HG02678 (cell line): ENCODE results near the gene NPLOC4.
"Not testable (repeated sequence)": the region's sequence is repeated elsewhere in the genome, so short reads cannot be mapped to it uniquely, and the experiment has no call there.

Experiments used
- ATAC-seq: cut with Tn5 transposase; IDR thresholded peaks from one replicate; pipeline ENCODE4 v1.9.1; 2021; ENCODE audit warnings: mild to moderate bottlenecking, moderate library complexity; ENCODE audit not compliant: unreplicated experiment

The NPLOC4 gene

GRCh38 chr17:81636505-81637288 is at the start of gene NPLOC4, which contains the start of gene TSPAN10:
Gene NPLOC4 (minus strand): TSS chr17:81637112. CDS start chr17:81636930, 182 bp downstream.
Gene TSPAN10 (plus strand): TSS chr17:81637196. CDS start chr17:81642413, 5,217 bp downstream.
- ATAC-seq: peak; percentile 86

GRCh38 chr17:81686614-81687013 is 49.7 kb upstream of the NPLOC4 start:
- no peak for ATAC-seq

GRCh38 chr17:81685108-81685507 is 48.2 kb upstream of the NPLOC4 start:
- no peak for ATAC-seq

GRCh38 chr17:81684442-81684911 is 47.6 kb upstream of the NPLOC4 start:
- no peak for ATAC-seq

DNA sequence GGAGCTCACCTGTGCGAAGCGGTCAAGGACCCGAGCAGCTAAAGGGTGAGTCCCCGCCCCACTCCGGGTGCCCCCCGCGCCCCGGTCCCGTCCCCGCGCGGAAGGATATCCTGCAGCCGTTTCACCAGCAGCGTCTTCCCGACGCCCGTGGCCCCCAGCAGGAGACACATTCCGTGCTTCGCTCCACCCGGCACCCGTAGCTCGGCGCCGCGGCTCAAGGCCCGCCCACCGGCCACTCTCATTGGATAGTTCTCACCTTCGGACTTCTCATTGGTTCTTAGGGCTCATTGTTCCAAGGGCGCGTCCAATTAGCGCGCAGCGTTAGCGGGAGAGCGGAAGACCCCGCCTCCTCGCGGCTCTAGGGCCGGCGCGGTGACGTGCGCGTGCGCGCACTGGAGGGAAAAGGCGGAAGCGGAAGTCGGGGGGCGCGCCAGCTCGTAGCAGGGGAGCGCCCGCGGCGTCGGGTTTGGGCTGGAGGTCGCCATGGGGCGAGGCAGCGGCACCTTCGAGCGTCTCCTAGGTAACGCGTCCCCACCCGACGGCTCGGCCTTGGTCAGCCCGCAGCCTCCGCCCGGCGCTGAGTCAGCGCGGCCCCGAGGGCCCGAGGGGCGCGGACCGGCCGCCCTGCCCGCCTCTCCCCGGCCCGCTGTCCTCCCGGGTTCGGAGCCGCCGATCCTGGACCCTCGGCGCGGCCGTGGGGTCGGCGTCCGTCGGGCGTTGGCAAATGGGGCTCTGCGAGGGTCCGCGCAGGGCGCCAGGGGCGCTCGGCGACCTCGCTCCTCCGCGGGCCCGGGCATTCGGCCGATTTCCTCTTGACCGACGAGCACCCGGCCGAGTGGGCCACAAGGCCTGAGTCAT is 46.9 kb upstream of the NPLOC4 start, which contains the start of the genes ARL16 and HGS:
Gene ARL16, minus strand, starts transcription at position 214 of the 858 bp plus-strand sequence. Its CDS starts 44 bp downstream, at position 170.
Gene HGS, plus strand, starts transcription at position 428 of the 858 bp plus-strand sequence. Its CDS starts 56 bp downstream, at position 484.
- peak; percentile 93 for ATAC-seq

DNA sequence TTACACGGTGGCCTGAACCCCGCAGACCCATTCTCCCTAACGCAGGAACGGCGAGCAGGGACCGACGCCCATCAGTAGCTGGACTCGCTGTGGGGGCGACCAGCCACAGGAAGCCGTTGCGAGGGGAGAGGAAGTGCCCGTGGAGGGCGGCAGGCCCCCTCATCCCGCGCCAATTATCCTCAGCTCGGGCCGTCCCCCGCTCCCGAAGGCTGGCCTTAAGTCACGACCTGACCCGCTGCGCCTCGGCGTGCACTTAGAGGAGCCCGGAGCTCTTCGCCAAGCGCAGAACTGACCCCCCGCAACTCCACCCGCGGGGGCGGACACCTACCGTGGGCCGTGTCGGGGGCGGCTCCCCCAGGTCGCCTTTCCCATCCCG is 46.3 kb upstream of the NPLOC4 start:
- no peak for ATAC-seq

DNA sequence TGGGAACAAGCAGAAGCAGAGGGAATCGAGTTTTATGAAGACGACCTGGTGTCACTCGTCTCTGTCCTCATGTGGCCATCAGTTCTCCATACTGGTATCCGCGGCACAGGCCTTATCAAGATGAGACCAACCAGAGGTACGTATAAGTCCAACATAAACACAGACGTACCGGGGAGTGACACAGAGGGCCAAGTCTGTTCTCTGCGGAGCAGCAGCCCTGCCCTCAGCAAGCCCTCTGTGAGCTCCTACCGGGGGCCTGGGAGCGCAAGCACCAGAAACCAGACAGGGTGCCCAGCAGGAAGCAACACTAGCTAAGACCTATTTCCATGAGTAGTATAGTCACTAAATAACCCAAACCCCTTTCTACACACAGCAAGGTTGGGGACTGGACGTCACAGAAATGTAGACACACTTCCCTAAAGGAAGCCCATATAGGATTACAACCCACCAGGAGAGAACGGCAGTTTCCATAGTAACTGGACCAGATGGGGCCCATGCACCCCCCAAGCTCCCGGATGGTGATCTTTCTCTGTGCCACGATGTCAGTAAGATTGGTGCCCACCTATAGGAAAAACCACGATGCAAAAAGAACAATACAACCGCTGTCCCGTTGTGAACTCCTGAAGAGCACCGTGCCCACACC is 45.8 kb upstream of the NPLOC4 start:
- ATAC-seq: no peak

DNA sequence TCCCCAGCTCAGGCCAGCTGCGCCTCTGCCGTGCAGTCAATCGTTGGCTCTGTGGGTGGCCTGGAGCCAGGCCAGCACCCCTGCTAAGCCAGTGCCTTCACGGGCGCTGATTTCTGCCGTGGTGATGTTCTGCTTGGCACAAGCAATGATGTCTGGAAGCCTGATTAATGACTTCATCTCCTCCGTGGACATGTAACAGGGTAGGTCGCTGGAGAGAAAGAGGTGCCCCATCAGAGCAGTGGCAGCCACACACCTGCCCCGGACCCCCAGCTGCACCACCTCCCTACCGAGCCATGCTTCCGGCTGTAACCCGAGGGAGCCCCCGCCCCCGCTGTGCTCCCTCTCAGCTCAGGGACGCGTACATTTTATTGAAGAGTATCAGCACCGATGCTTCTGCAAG is 44.8 kb upstream of the NPLOC4 start:
- no peak for ATAC-seq

GRCh38 chr17:81680150-81680549 is 43.2 kb upstream of the NPLOC4 start:
- ATAC-seq: no peak

DNA sequence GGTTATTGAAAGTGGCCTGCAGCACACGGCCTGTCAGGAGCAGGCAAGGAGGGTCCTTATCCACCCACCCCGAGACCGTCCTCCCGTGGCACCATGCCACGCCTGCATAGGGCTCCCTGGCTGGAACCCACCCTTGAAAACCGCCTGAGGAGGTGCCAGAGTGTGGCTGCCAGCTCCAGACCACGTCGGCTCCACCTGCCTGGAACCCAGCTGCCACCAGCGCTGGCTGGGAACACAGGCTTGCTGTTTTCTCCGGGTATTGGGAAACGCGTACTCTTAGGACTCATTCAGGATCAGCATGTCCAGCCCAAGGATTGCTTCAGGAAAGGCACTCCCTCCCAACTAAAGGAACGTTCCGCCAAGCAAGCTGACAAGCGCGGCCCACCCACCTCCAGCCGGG is 40.0 kb upstream of the NPLOC4 start:
- ATAC-seq: no peak

DNA sequence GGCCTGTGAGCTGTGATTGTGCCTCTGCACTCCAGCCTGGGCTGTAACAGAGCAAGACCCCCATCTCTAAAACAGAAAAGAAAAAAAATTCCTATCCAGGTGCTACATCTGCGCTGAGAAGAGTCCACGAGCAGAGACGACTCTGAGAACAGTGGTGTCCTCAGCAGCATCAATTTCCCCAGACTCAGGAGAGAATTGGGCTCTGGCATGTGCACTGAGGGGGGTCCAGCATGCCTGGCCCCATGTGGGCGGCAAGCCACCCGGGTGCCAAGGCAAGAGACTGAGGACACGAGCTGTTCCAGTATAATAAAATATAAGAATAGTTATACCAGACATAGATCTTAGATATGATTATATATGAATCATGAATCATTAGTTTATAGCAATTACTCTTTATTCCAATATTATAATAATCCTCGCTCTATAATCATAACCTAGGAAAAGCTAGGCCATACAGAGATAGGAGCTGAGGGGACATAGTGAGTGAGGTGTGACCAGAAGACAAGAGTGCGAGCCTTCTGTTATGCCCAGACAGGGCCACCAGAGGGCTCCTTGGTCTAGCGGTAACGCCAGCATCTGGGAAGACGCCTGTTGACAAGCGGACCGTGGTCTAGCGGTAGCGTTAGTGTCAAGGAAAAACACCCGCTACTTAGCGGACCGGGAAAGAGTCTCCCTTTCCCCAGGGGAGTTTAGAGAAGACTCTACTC is 38.8 kb upstream of the NPLOC4 start:
- not testable (repeated sequence) for ATAC-seq

DNA sequence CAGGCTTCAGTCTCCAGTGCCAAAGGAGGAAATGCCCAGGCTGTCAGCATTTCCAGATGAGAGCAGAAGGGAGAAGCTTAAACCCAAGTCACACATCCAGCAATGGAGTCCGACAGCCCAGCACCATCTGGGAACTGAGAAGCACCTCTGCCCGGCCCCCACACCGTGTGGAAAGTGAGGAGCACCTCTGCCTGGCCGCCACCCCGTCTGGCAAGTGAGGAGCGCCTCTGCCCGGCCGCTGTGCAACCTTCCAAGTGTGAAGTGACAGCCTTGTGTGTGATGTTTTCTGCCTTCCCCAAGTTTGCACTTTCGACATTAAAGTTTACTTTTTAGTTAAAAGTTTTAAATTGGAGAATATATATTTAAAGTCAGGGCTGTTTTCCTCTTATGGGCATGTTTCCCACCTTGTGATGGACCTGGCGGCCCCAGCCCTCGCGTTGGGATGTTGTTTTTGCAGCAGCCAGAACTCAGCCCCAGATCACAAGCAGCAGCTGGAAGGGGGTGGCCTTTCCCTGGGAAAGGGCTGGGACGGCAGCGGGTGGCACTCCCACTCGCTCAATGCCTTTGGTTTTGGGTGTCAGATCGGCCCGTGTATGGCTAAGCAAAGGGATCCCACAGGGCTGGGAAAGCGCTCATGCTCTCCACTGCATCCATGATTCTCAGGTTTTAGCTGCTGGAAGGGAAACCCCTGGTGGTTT is 36.8 kb upstream of the NPLOC4 start:
- ATAC-seq: no peak

- ATAC-seq: no peak
Observed at GRCh38 chr17:81672954-81673353, 36.0 kb upstream of the NPLOC4 start.

- ATAC-seq: no peak
Observed at GRCh38 chr17:81672504-81672903, 35.6 kb upstream of the NPLOC4 start.

- ATAC-seq: no peak
Observed at GRCh38 chr17:81667754-81668153, 30.8 kb upstream of the NPLOC4 start.

DNA sequence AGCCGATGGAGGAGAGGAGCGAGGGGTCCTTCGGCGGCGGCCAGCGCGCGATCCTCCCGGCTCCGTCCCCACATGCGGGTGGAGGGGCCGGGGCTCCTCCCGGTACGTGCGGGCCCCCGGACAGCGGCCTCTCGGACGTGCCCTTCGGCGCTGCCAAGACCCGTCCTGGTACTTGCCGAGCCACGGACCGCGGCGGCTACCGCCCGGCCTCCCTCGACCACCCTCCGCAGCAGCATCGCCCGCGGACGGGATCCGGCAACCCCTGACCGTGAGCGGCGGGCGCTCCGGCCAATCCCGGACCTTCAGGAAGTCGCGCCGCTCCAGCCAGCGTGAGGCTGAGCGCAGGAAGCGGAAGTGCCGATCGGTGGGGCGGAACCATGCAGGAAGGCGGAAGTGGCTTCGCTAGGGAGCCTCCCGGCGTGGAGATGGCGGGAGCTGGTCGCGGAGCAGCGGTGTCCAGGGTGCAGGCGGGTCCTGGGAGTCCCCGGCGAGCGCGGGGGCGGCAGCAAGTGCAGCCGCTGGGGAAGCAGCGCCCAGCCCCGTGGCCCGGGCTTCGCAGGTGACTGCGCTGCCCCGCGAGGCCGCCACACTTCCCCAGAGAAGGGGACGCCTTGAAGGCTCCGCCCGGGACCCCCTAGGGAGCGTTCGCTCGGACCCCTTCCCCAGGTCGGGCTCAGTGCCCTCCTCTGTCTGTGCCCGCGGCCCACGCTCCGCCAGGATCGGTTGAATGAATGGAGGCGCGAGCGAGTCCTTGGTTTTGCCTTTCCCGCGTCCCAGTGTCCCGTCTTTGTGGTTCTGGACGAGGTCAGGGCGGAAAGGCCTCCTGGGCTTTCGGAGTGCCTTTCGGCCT is 29.7 kb upstream of the NPLOC4 start, which contains the start of the genes CCDC137 and OXLD1:
Gene CCDC137, plus strand, starts transcription at position 396 of the 850 bp plus-strand sequence. Its CDS starts 30 bp downstream, at position 426.
Gene OXLD1, minus strand, starts transcription at position 264 of the 850 bp plus-strand sequence. Its CDS starts 28 bp downstream, at position 236.
- ATAC-seq: peak; percentile 91

- ATAC-seq: peak; percentile 11
Observed at GRCh38 chr17:81666092-81666341, 29.1 kb upstream of the NPLOC4 start.

DNA sequence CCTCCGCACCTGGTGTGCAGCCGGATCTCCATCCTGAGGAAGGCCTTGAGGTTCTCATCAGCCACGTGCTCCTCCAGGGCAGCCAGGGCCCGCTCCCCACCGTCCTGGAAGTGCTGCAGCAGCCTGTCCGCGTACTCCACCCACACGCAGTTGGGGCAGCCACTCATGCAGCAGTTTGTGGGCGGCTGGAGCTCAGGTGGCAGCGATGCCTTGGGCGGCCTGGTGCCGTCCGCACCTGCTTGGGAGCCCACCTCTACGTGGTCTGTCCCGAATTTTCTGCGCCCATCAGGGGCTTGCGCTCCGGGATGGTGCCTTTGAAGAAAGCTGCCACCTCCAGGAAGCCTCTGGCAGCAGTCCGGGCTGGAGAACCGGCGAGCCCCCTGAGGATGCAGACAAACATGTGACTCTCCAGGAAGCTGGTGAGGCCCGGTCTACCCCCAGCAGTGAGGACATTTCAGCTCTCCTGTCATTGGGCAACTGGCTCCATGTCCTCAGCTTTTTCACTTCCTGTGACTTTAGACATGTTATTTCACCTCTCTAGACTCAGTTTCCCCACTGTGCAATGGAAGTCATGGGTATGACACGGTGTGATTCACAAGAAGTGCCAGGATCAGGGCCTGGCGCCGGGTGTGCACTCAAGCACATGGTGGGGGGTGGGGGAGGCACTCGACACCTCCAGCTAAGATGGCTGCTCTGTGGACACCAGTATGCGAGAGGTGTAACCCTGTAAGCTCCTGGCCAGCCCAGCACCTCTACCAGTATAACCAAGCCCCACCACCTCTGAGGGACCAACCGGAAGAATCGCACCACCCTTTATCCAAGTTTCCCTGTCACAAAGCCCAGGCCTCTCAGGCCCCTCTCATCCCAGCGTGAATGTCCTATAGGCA is 28.5 kb upstream of the NPLOC4 start:
- ATAC-seq: peak; percentile 14
